H1 (cell line): ENCODE data around the gene RAB40C. TPM values are rescaled to one million over a fixed set of nuclear protein-coding genes. Genes with fewer than 3 reads are reported as not detected.

ENCODE experiments used
- CTCF ChIA-PET: fragments of 300-600 bp; sonication (Branson Sonifier 250); formaldehyde crosslinking; loops from one replicate; lab custom pipeline; 2021; ENCODE audit not compliant: partially characterized antibody; lab: Charles Lee
- POLR2A ChIA-PET: fragments of 300-600 bp; sonication (Branson Sonifier 250); formaldehyde crosslinking; loops from one replicate; lab custom pipeline; 2021; ENCODE audit warnings: inconsistent platforms; ENCODE audit not compliant: partially characterized antibody; lab: Charles Lee
- DNase-seq, 2 experiments: peaks; one replicate each; pipeline versions ENCODE4 v3.0.0 to v3.0.0-alpha.2; 2010 to 2022; ENCODE audit warnings: low spot score in 2 of 2, low read depth in 1 of 2, mixed read lengths in 1 of 2
- FAIRE-seq: peaks from 2 replicates; lab custom pipeline; 2011; peaks lifted over from hg19 to GRCh38; lab: Jason Lieb, UNC
- H2AFZ ChIP-seq: 2 replicates; pipeline ENCODE4 v1.8.1; 2012; ENCODE audit warnings: low read length, inconsistent platforms
- H2AK5ac ChIP-seq: 2 replicates; pipeline ENCODE4 v1.6.1; 2013; ENCODE audit warnings: low read depth, low read length
- H2BK120ac ChIP-seq: replicated peaks from 2 replicates; pipeline ENCODE3; 2013; ENCODE audit warnings: low read depth, low read length, inconsistent platforms
- H2BK12ac ChIP-seq: 2 replicates; pipeline ENCODE4 v1.6.1; 2013; ENCODE audit warnings: low read depth, low read length
- H2BK15ac ChIP-seq: 2 replicates; pipeline ENCODE4 v1.6.1; 2013; ENCODE audit warnings: low read length
- H2BK20ac ChIP-seq: 2 replicates; pipeline ENCODE4 v1.6.1; 2013; ENCODE audit warnings: low read length
- H2BK5ac ChIP-seq: 2 replicates; pipeline ENCODE4 v1.6.1; 2013; ENCODE audit warnings: low read depth, low read length
- H3K14ac ChIP-seq: 2 replicates; pipeline ENCODE4 v1.6.1; 2013; ENCODE audit warnings: inconsistent platforms; ENCODE audit not compliant: insufficient read length
- H3K18ac ChIP-seq: 2 replicates; pipeline ENCODE4 v1.6.1; 2013; ENCODE audit warnings: low read length; ENCODE audit errors: extremely low read depth
- H3K23ac ChIP-seq: 2 replicates; pipeline ENCODE4 v1.6.1; 2013; ENCODE audit warnings: inconsistent platforms; ENCODE audit not compliant: insufficient read length
- H3K23me2 ChIP-seq: 2 replicates; pipeline ENCODE4 v1.6.1; 2013; ENCODE audit warnings: low read depth, low read length
- H3K27ac ChIP-seq: 2 replicates; pipeline ENCODE4 v1.6.1; 2011; ENCODE audit warnings: low read depth, low read length, inconsistent platforms
- H3K27me3 ChIP-seq, 4 experiments: replicated peaks in 1 of 4; 1 replicate in 1 of 4; 2 replicates in 3 of 4; pipeline versions ENCODE4 v1.6.1 to v1.8.1; 2011 to 2013; ENCODE audit warnings: low read length in 3 of 4, mild to moderate bottlenecking in 3 of 4, inconsistent platforms in 2 of 4, mixed read lengths in 2 of 4, moderate library complexity in 1 of 4; ENCODE audit not compliant: control insufficient read depth in 3 of 4, insufficient read depth in 3 of 4; ENCODE audit errors: extremely low read depth in 1 of 4
- H3K36me3 ChIP-seq, 4 experiments: 2 replicates each; pipeline versions ENCODE4 v1.6.1 to v1.8.1; 2011 to 2013; ENCODE audit warnings: mild to moderate bottlenecking in 4 of 4, low read length in 3 of 4, moderate library complexity in 2 of 4, control low read depth in 1 of 4, inconsistent platforms in 1 of 4; ENCODE audit not compliant: insufficient read depth in 4 of 4, control insufficient read depth in 2 of 4
- H3K4ac ChIP-seq: replicated peaks from 2 replicates; pipeline ENCODE3; 2013; ENCODE audit warnings: low read length, low read depth, mixed read lengths, inconsistent platforms; ENCODE audit not compliant: insufficient read length
- H3K4me1 ChIP-seq, 4 experiments: replicated peaks in 1 of 4; 1 replicate in 1 of 4; 2 replicates in 3 of 4; pipeline versions ENCODE4 v1.6.1 to v1.8.1; 2011 to 2013; ENCODE audit warnings: low read length in 3 of 4, inconsistent platforms in 2 of 4, mixed read lengths in 1 of 4; ENCODE audit not compliant: insufficient read depth in 4 of 4, control insufficient read depth in 3 of 4
- H3K4me2 ChIP-seq, 2 experiments: 2 replicates each; pipeline versions ENCODE4 v1.6.1 to v1.8.1; 2011 to 2013; ENCODE audit warnings: low read depth in 2 of 2, low read length in 2 of 2, control low read depth in 1 of 2, inconsistent platforms in 1 of 2, mild to moderate bottlenecking in 1 of 2; ENCODE audit not compliant: insufficient read depth in 1 of 2
- H3K4me3 ChIP-seq, 4 experiments: fragments of 200-600, 300-600 bp in 1 of 4; sonication (generic), shearing (Covaris generic), sonication (Bioruptor Twin) in 1 of 4; 2 replicates each; pipeline versions ENCODE4 v1.5.1 to v1.8.1; 2011 to 2016; ENCODE audit warnings: low read length in 4 of 4, low read depth in 3 of 4, control low read depth in 2 of 4, inconsistent platforms in 2 of 4, mild to moderate bottlenecking in 2 of 4, mixed read lengths in 1 of 4, moderate library complexity in 1 of 4; ENCODE audit not compliant: insufficient read depth in 2 of 4; ENCODE audit errors: extremely low read depth in 1 of 4
- H3K56ac ChIP-seq: replicated peaks from 2 replicates; pipeline ENCODE3; 2013; ENCODE audit warnings: low read depth, mild to moderate bottlenecking, mixed read lengths, low read length, inconsistent platforms; ENCODE audit not compliant: insufficient read length
- H3K79me1 ChIP-seq: 2 replicates; pipeline ENCODE4 v1.6.1; 2013; ENCODE audit warnings: low read depth, low read length, control low read depth
- H3K79me2 ChIP-seq, 2 experiments: 2 replicates each; pipeline versions ENCODE4 v1.6.1 to v1.8.1; 2012 to 2013; ENCODE audit warnings: low read length in 2 of 2, mild to moderate bottlenecking in 2 of 2, inconsistent platforms in 1 of 2; ENCODE audit not compliant: insufficient read depth in 2 of 2, control insufficient read depth in 1 of 2
- H3K9ac ChIP-seq, 4 experiments: replicated peaks in 1 of 4; 1 replicate in 1 of 4; 2 replicates in 3 of 4; pipeline versions ENCODE4 v1.6.1 to v1.8.1; 2011 to 2013; ENCODE audit warnings: low read depth in 3 of 4, low read length in 3 of 4, control low read depth in 2 of 4, mild to moderate bottlenecking in 2 of 4, moderate library complexity in 2 of 4, inconsistent platforms in 1 of 4; ENCODE audit errors: extremely low read depth in 1 of 4
- H3K9me3 ChIP-seq, 2 experiments: 2 replicates each; pipeline versions ENCODE4 v1.6.1 to v1.8.1; 2012 to 2013; ENCODE audit warnings: mild to moderate bottlenecking in 2 of 2, moderate library complexity in 2 of 2, control low read depth in 1 of 2, inconsistent platforms in 1 of 2, low read depth in 1 of 2, low read length in 1 of 2, mixed read lengths in 1 of 2; ENCODE audit not compliant: insufficient read depth in 2 of 2
- H4K20me1 ChIP-seq, 2 experiments: replicated peaks in 1 of 2; 2 replicates each; pipeline versions ENCODE3 to v1.8.1; 2011 to 2013; ENCODE audit warnings: inconsistent platforms in 2 of 2, low read length in 2 of 2, mild to moderate bottlenecking in 1 of 2; ENCODE audit not compliant: insufficient read depth in 2 of 2, control insufficient read depth in 1 of 2
- H4K5ac ChIP-seq: 2 replicates; pipeline ENCODE4 v1.6.1; 2013; ENCODE audit warnings: low read length, low read depth, mixed read lengths, inconsistent platforms; ENCODE audit not compliant: insufficient read length
- H4K8ac ChIP-seq: 2 replicates; pipeline ENCODE4 v1.8.0; 2013; ENCODE audit warnings: mild to moderate bottlenecking, moderate library complexity, low read length, inconsistent platforms; ENCODE audit not compliant: insufficient read depth; ENCODE audit errors: extremely low read depth
- H4K91ac ChIP-seq: replicated peaks from 2 replicates; pipeline ENCODE3; 2013; ENCODE audit warnings: low read length, mixed read lengths, inconsistent platforms; ENCODE audit not compliant: insufficient read length
- CBX5 ChIP-seq: fragments of 300-800, 300-1000 bp; sonication (generic); IDR thresholded peaks from 2 replicates; pipeline ENCODE4 v1.7.1; 2016; ENCODE audit warnings: antibody characterized with exemption, low read length, low read depth
- KDM1A ChIP-seq: fragments of 200-600, 300-600 bp; sonication (generic); IDR thresholded peaks from 2 replicates; pipeline ENCODE4 v1.7.1; 2016; ENCODE audit warnings: mild to moderate bottlenecking, low read length, borderline replicate concordance
- KDM4A ChIP-seq: IDR thresholded peaks from one replicate; pipeline ENCODE4 v1.7.1; 2012; ENCODE audit warnings: low read depth, mild to moderate bottlenecking, moderate library complexity, low read length, inconsistent platforms; ENCODE audit not compliant: severe bottlenecking
- MAFK ChIP-seq: IDR thresholded peaks from 2 replicates; pipeline ENCODE4 v1.6.1; 2012; ENCODE audit warnings: low read depth, mild to moderate bottlenecking, improper control_type of control experiment, low read length
- RAD21 ChIP-seq, 2 experiments: IDR thresholded peaks in 1 of 2; conservative IDR thresholded peaks in 1 of 2; 2 replicates each; pipeline ENCODE4 v1.6.1; 2011; ENCODE audit warnings: low read depth in 2 of 2, low read length in 2 of 2, improper control_type of control experiment in 1 of 2, inconsistent platforms in 1 of 2, mild to moderate bottlenecking in 1 of 2, moderate library complexity in 1 of 2
- RFX5 ChIP-seq: IDR thresholded peaks from 2 replicates; pipeline ENCODE4 v1.6.1; 2011; ENCODE audit warnings: low read depth, low read length, improper control_type of control experiment, borderline replicate concordance
- RXRA ChIP-seq: IDR thresholded peaks from 2 replicates; pipeline ENCODE4 v1.6.1; 2011; ENCODE audit warnings: low read depth, mild to moderate bottlenecking, low read length, moderate library complexity; ENCODE audit not compliant: insufficient read depth
- TBP ChIP-seq: IDR thresholded peaks from 2 replicates; pipeline ENCODE4 v1.6.1; 2011; ENCODE audit warnings: low read depth, low read length, improper control_type of control experiment
- WGBS, 2 experiments: shearing (Covaris generic) in 1 of 2; methylation state at CpG; one replicate each; pipeline versions ENCODE4 v1.1.6 to v1.1.7; 2013 to 2015; ENCODE audit warnings: low lambda C conversion rate in 2 of 2, mixed read lengths in 2 of 2, inconsistent platforms in 1 of 2, low coverage in 1 of 2, missing lambda C conversion rate in 1 of 2; ENCODE audit not compliant: insufficient replicate concordance in 2 of 2, insufficient coverage in 1 of 2, insufficient read length in 1 of 2; ENCODE audit errors: extremely low coverage in 1 of 2, missing lambda C conversion rate in 1 of 2; 5-methylcytosine and 5-hydroxymethylcytosine counted together
- polyA plus RNA-seq, 7 experiments: library from polyadenylated mRNA; depleted of rRNA in 3 of 7; stranded (reverse) in 5 of 7; unstranded in 2 of 7; fragments of >200 nt in 5 of 7; fragments of 200-250 nt in 2 of 7; gene quantifications; 1 replicate in 5 of 7; 2 replicates in 1 of 7; 4 replicates in 1 of 7; pipeline versions ENCODE4 v1.2.1 to v1.2.3, GENCODE V29; 2011 to 2013; ENCODE audit warnings: missing spikeins in 2 of 7, mixed read lengths in 2 of 7
- total RNA-seq: library from RNA; stranded (reverse); fragmentation: NEBNext Ultra II Directional; extraction: Animal tissue kit (Norgen Biotek cat#: 25700); gene quantifications from 2 replicates; pipeline ENCODE4 v1.2.1, GENCODE V29; 2021

The RAB40C gene
- total and polyA plus RNA-seq, 2 of the 8 experiments (the other 6 are each of a cell fraction or from before 2014, with no cell fraction given), result 13.9 to 15.6 TPM

DNA sequence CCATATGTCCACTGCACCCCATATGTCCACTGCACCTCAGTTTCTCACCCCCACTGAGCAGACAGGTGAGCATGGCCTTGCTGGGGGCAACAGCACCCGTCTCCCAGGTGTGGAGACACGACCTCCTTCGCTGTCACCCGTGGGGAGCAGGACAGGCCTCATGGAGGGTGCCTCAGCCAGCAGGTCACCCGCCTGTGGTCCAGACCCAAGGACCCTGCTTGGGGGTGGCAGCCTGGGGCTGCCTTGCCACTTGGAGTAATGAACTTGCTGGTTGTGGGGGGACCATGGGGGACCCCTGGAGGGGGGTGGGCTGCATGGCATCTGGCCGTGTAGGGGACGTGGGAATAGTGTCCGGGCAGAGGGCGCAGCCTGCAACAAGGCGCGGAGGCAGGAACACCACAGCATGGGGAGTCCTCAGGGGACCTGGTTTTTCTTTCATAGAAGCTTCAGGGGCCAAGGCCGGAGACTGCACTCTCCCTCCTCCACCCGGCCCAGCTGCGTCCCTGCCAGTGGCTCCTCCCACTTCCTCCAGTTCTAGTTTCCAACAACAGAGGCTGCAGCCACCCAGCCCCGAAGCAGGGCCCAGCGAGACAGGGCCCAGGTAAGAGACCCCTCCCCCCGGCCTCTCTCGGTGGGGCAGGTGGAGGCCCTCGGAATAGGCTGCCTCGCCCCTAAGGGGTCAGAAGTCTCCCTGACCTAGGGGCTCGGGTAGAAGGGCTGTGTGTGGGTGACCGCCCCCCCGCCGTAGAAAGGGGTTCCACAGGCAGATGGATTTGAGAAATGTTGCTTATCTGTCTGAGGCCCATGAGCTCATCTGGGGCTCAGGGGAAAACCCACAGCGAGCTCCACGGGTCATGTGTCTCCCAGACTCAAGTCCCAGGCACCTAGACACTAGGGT lies 23.1 kb upstream of the RAB40C start, which contains the start of gene NHLRC4:
TSS of gene NHLRC4 (plus strand) at position 531 of the 898 bp plus-strand sequence. CDS start 1,043 bp downstream, outside the sequence.
- ChIA-PET POLR2A (interaction anchor here (0.6 to 7.9 kb wide), 13 partner anchors 9 to 240 kb away, joined by 3 to 58 read pairs (median 3); partner anchors contain the start of genes CAPN15, METTL26, WDR24 and WFIKKN1), CTCF (interaction anchor here (0.7 to 2.3 kb wide), 10 partner anchors 10 to 82 kb away, joined by 3 to 14 read pairs (median 4); no protein-coding TSS in a partner anchor)
- peaks cover 0 to 9% of the 10 kb centered on the region in 2 experiments; a peak in 1 of 4 replicates for H3K79me2 ChIP-seq
- peak within 1 kb of the TSS; percentile 35 for H4K8ac ChIP-seq
- peak within 1 kb of the TSS; percentile 44; the same call in 1 of the 2 replicates for H2BK12ac ChIP-seq
- WGBS, 2 experiments, result 58% methylated on average over 25 of the region's 26 CpGs; no CpG with 5 or more reads in 1 of the 2 experiments
- 0 out of 8 replicates have a peak within 1 kb of the TSS, but pooled peaks of 1 of the 4 experiments have one; percentile 20 for H3K4me3 ChIP-seq
- no peak for FAIRE-seq
- peak within 1 kb of the TSS; percentile 57 for H3K4ac ChIP-seq
- H2BK20ac ChIP-seq, result peak within 1 kb of the TSS; percentile 72; the same call in 1 of the 2 replicates
- H3K4me2 ChIP-seq, result peak within 1 kb of the TSS in 1 of 2 experiments; percentile 53; a peak in 1 of 4 replicates
- peaks cover 12% of the 10 kb centered on the region for H3K23me2 ChIP-seq
- H2BK5ac ChIP-seq, result peak within 1 kb of the TSS; percentile 66; the same call in 1 of the 2 replicates
- peak within 1 kb of the TSS; percentile 54 for H2BK120ac ChIP-seq
- DNase-seq, result no peak
- peak within 1 kb of the TSS; percentile 28; the same call in 1 of the 2 replicates for H2AK5ac ChIP-seq
- no peak within 1 kb of the TSS for H3K56ac ChIP-seq
- H3K18ac ChIP-seq, result peak within 1 kb of the TSS; percentile 71
- no peaks in the 10 kb centered on the region for H3K36me3 ChIP-seq
- no peak within 1 kb of the TSS for H2AFZ ChIP-seq
- no peak within 1 kb of the TSS for H3K14ac ChIP-seq
- peaks cover 0 to 3% (median 2%) of the 10 kb centered on the region in 4 experiments; a peak in 5 of 7 replicates for H3K27me3 ChIP-seq
- no peak within 1 kb of the TSS for H3K27ac ChIP-seq
- H4K20me1 ChIP-seq, result peaks cover 0 to 5% of the 10 kb centered on the region in 2 experiments
- no peak within 1 kb of the TSS for H3K23ac ChIP-seq
- H3K9ac ChIP-seq, result no peak within 1 kb of the TSS
- H4K91ac ChIP-seq, result peak within 1 kb of the TSS; percentile 99
- peaks cover 0 to 27% (median 12%) of the 10 kb centered on the region in 4 experiments; a peak in 5 of 7 replicates for H3K4me1 ChIP-seq
- no peaks in the 10 kb centered on the region; the same call in none of the 2 replicates for H3K79me1 ChIP-seq
- peak within 1 kb of the TSS; percentile 97; the same call in 1 of the 2 replicates for H2BK15ac ChIP-seq
- H3K9me3 ChIP-seq, result no peaks in the 10 kb centered on the region
- H4K5ac ChIP-seq, result peak within 1 kb of the TSS; percentile 16
- TF ChIP-seq RXRA (no peak), KDM4A (no peak), RFX5 (no peak), KDM1A (no peak), CBX5 (no peak), RAD21 (IDR thresholded peaks at IDR 0.05 in 1 of 2, conservative IDR thresholded peaks at IDR 0.05 in 1 of 2; ENCODE audit: low read depth in 2 of 2, low read length in 2 of 2) (no peak), MAFK (no peak), TBP (no peak)
